NCI-H2196 treated with DMSO at 0.1 percent for 48 hours (cell line): ENCODE results near the gene GSTM3.
"Not testable (repeated sequence)": the region's sequence is repeated elsewhere in the genome, so short reads cannot be mapped to it uniquely, and the experiment has no call there.

Source experiments
- DNase-seq: peaks from one replicate; lab custom pipeline; 2025; ENCODE audit not compliant: unreplicated experiment; lab: John Stamatoyannopoulos, UW

GSTM3 gene

GRCh38 chr1:109704173-109704572, 36.7 kb downstream of the GSTM3 start:
- DNase-seq: no peak

DNA sequence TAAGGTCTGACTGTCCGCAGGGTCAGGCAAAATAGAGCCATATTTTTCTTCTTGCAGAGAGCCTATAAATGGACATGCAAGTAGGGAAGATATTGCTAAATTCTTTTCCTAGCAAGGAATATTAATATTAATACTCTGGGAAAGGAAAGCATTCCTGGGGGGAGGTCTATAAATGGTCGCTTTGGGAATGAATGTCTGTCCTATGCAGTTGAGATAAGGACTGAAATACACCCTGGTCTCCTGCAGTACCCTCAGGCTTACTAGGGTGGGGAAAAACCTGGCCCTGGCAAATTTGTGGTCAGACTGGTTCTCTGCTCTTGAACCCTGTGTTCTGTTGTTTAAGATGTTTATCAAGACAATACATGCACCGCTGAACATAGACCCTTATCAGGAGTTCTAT, 37.9 kb downstream of the GSTM3 start:
- not testable (repeated sequence) for DNase-seq

DNA sequence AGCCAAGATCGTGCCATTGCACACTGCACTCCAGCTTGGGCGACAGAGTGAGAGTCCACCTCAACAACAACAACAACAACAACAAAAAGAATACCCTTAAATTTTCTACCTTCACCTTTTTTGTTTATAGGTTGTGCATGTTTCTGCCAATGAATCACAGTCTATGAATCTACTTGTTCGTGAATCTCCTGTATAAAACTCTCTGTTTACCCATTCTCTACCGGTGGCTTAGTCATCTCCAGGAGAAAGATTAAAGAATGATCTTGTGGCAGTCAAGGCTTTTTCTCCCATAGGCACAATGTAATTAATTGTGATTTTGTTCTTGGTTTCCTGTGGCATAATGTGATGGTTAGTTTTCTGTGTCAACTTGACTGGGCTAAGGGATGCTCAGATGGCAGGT, 43.0 kb downstream of the GSTM3 start:
- not testable (repeated sequence) for DNase-seq

- no peak for DNase-seq
These were observed 43.8 kb downstream of the GSTM3 start for GRCh38 chr1:109697066-109697465.

DNA sequence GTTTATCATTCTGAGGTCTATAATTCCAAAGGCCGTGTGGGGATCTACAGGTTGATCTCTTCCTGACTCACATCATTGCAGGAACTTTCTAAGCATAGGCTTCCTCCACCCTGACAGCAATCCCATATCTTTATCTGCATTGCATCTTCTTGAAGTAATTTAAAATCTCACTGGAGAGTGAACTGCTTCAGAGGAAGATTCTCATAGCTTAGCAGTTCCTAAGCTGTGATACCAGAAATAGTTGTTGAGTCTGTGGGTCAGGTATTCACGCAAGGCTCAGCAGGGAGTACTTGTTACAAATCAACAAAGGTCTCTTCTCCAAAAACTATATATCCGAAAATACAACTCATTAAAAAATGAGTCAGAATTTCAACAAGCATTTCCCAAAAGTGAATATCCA, 45.7 kb downstream of the GSTM3 start:
- not testable (repeated sequence) for DNase-seq

- DNase-seq: not testable (repeated sequence)
These were observed 46.4 kb downstream of the GSTM3 start for GRCh38 chr1:109694400-109694799.

DNA sequence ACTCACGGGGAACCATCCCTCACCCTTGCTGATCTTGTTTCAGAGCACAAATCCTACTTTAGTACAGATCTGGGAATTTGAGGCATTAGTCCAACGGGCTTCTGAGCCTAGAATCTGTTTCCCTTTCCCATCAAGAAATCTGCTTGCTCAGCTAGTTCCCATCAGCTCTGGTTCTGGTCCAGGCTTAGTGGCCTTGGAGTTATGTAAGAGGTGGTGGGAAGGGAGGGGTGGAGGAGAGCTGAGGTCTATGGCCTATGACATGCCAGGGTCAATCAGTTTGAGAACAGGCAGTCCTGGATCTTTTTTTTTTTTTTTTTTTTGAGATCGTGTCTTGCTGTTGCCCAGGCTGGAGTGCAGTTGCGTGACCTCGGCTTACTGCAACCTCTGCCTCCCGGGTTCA, 49.1 kb downstream of the GSTM3 start:
- no peak for DNase-seq

GRCh38 chr1:109689844-109690405, 50.9 kb downstream of the GSTM3 start:
- no peak for DNase-seq

DNA sequence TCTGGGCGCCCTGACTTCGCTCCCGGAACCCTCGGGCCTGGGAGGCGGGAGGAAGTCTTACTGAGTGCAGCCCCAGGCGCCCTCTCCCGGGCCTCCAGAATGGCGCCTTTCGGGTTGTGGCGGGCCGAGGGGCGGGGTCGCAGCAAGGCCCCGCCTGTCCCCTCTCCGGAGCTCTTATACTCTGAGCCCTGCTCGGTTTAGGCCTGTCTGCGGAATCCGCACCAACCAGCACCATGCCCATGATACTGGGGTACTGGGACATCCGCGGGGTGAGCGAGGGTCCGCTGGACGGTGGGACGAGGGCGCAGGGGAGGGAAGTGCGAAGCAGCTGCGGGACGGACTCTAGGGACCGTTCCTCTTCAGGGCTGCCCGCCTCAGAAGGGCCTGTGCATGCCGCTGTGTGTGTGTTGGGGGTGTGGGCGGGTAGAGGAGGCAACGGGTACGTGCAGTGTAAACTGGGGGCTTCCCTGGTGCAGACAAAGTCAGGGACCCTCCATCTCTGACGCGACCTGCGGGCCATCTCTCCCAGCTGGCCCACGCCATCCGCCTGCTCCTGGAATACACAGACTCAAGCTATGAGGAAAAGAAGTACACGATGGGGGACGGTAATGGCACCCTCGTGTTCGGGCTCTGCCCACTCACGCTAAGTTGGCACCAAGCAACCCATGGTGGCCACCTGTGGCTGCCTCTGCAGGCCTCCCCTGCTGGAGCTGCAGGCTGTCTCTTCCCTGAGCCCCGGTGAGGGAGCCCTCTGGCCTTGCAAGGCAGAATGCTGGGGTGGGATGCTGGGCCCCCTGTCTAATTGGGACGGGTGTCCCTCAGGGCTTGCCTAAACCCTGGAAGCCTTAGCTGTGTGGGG, 53.0 kb downstream of the GSTM3 start, which contains the start of gene GSTM1:
Gene GSTM1 (plus strand): TSS at position 177 of the 859 bp plus-strand sequence. CDS start 57 bp downstream, at position 234.
- DNase-seq: no peak

- not testable (repeated sequence) for DNase-seq
These were observed 53.7 kb downstream of the GSTM3 start for GRCh38 chr1:109687109-109687508.

- not testable (repeated sequence) for DNase-seq
These were observed 54.9 kb downstream of the GSTM3 start for GRCh38 chr1:109685890-109686289.

DNA sequence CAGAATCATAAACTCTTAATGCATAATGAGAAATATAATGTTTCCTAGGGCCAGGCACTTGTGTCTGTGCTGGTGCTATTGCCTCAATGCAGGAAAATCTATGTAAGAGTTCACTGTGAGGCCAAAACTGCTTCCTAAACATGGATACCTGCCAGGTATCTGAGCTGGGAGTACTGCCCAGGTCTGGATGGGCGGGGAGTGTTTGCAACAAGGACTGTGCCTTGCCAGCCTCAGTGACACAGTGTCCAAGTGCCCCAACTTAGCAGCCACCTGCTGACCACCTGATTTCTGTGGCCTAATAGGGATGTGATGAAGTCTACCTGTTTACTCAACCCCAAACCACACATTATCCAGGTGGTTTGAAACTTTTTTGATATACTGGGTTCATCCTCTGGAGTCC, 55.4 kb downstream of the GSTM3 start:
- DNase-seq: not testable (repeated sequence)

- not testable (repeated sequence) for DNase-seq
These were observed 56.1 kb downstream of the GSTM3 start for GRCh38 chr1:109684777-109685176.
